IPS DF 4.7 (cell line): ENCODE measurements around the gene BICDL2.

Experiments used
- DNase-seq: peaks from one replicate; pipeline ENCODE4 v3.0.0-alpha.2; 2013; ENCODE audit warnings: low spot score; ENCODE audit errors: extremely low read depth

The BICDL2 gene

DNA sequence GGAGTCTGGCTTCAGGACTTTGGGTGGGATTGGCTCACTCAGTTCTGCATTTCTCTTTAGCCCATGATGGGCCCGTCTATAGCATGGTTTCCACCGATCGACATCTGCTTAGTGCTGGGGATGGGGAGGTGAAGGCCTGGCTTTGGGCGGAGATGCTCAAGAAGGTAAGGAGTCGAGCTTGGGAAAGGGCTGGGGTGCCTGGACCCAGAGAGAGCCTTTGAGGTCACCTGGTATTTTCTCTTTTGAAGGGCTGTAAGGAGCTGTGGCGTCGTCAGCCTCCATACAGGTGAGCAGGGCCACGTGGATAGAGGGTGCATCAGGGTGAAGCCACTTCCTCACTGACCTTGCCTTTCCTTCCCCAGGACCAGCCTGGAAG, 10.8 kb downstream of the BICDL2 start:
- DNase-seq, result no peak

DNA sequence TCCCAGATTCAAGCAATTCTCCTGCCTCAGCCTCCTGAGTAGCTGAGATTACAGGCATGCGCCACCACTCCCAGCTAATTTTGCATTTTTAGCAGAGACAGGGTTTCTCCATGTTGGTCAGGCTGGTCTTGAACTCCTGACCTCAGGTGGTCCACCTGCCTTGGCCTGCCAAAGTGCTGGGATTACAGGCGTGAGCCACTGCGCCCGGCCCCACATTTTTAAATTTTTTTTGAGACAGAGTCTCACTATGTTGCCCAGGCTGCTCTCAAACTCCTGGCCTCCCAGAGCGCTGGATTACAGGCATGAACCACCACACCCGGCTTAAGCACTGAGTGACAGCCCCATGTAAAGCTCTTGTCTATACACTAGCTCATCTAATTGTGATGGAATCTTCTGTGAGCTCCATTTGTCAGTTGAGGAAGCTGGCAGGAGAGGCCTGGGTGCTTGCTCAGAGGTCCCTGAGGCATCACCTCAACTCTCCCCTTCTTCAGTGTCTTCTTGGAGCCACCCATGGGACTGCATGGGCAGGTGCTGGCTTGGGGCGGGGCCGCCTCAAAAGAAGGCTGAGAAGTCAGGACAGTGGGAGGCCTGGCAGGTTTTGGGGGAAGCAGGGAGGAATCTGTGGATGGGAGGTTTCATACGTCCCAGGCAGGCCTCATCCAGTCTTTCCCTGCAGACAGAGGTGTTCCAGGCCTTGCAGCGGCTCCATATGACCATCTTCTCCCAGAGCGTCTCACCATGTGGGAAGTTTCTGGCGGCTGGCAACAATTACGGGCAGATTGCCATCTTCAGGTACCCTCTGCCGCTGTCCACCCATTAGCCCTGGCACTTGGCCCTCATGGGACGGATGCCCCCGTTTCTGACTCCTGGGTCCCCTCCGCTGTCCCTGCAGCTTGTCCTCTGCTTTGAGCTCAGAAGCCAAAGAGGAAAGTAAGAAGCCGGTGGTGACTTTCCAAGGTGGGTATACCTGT, 11.4 kb downstream of the BICDL2 start:
- no peak for DNase-seq

DNA sequence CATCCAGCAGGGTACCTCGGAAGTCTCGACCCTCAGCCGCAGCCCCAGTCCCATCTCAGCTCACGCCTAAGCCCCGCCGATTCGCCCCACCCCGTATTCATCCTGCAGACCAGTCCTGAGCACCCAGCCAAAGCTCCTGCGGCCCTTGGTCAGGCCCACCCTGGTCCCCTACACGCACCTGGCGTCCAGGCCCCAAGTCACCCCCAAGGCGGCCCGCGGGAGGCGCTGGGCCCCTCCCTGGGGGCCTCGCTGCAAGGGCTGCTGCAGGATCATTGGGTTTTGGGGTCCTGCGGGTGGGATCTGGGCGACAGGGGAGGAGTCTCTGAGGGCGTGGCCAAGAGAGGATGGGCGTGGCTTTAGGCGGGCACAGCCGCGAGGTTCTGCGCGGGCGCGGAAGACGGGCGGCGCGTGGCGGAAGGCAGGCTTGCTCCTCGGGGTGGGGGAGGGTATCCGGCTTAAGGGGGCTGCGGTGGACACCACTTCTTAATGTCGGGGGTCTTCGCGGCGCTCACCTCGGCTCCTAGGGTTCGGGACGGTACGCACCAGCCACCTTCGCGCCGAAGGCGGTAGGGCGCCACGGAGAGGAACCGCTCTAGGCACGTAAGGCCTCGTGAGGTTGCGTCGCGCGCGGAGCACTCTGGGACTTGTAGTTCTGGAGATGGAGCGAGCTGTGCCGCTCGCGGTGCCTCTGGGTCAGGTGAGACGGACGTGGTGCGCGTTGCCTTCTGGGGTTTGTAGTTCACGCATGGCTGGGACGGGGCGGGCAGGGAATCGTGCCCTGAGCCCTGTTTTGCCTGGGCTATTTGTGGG, 12.9 kb downstream of the BICDL2 start, which contains the start of the genes HCFC1R1 and THOC6:
Gene HCFC1R1 (minus strand): TSS at position 274 of the 810 bp plus-strand sequence. CDS start 1 bp downstream, at position 273.
Gene THOC6 (plus strand): TSS at position 367 of the 810 bp plus-strand sequence. CDS start 292 bp downstream, at position 659.
- DNase-seq, result no peak

DNA sequence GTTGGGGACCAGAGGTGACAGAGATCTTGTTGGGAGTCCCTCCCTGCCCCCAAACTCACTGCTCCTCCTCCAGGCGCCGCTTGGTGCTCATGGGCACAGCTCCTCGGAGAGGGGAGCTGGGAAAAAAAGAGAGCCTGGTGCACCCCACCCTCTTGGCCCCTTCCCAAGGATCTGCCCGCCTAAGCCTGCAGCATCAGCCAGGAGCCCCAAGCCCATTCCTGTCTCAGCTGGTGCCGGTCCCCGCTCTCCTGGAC, 13.4 kb downstream of the BICDL2 start:
- no peak for DNase-seq

DNA sequence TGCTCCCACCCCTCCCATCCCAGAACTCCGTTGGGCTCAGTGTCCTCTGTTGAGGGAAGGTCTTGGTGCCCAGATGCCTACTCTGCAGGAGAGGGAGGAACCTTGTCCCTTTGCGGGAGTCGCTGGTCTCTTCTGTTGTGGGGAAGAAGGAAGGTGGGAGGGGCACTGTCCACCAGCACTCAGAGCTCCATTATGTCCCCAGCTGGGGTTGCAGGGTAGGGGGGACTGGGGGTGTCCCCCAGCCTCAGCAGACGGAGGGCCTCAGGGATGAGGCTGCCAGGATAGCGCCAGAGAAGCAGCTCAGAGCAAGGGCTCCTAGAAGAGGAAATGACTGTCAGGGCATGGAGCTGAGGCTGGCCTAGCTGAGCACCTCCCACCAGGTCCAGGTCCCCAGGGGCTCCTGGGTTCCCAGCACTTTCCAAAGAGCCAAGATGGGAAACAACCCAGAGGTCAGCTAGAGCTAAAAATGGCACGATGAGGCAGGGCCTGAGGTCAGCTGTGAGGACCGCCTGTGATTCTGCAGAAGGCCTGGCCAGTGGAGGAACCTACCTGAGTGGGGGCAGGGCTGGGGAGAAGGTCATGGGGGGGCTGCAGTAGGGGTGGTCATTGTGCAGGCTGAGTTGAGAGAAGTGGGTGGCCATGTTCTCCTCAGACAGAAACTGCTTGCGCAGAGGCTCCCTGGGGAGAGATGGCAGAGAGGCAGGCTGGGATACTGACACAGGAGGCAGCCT, 13.9 kb downstream of the BICDL2 start:
- DNase-seq, result no peak

DNA sequence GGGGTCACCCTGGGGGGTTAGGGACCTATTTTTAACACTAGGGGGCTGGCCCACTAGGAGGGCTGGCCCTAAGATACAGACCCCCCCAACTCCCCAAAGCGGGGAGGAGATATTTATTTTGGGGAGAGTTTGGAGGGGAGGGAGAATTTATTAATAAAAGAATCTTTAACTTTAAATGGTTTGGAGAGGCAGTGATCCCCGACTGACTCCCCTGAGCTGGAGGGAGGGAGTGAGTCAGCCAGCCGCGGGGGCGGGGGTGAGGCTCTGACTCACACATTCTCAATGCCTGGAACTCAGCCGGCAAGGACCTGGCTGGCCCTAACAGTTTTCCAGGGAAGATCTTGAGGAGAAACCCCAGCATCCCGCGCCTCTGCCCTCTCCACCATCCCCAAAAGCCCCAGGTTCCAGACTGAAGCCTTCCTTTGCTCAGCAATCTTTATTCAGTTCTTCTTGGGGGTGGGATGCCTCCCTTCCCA, 14.5 kb downstream of the BICDL2 start:
- no peak for DNase-seq

DNA sequence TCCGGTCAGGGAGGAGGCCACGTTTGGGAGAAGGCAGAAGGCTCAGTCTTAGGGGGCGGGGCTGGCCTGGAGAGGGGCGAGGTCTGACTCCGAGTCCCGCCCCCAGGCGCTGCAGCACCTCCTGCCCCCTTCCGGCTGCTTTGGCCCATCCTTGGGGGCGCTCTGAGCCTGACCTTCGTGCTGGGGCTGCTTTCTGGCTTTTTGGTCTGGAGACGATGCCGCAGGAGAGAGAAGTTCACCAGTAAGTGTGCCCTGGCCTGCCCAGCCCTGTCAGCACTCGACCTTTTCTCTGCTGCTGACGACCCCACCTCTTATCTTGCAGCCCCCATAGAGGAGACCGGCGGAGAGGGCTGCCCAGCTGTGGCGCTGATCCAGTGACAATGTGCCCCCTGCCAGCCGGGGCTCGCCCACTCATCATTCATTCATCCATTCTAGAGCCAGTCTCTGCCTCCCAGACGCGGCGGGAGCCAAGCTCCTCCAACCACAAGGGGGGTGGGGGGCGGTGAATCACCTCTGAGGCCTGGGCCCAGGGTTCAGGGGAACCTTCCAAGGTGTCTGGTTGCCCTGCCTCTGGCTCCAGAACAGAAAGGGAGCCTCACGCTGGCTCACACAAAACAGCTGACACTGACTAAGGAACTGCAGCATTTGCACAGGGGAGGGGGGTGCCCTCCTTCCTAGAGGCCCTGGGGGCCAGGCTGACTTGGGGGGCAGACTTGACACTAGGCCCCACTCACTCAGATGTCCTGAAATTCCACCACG, 15.1 kb downstream of the BICDL2 start:
- DNase-seq, result no peak

DNA sequence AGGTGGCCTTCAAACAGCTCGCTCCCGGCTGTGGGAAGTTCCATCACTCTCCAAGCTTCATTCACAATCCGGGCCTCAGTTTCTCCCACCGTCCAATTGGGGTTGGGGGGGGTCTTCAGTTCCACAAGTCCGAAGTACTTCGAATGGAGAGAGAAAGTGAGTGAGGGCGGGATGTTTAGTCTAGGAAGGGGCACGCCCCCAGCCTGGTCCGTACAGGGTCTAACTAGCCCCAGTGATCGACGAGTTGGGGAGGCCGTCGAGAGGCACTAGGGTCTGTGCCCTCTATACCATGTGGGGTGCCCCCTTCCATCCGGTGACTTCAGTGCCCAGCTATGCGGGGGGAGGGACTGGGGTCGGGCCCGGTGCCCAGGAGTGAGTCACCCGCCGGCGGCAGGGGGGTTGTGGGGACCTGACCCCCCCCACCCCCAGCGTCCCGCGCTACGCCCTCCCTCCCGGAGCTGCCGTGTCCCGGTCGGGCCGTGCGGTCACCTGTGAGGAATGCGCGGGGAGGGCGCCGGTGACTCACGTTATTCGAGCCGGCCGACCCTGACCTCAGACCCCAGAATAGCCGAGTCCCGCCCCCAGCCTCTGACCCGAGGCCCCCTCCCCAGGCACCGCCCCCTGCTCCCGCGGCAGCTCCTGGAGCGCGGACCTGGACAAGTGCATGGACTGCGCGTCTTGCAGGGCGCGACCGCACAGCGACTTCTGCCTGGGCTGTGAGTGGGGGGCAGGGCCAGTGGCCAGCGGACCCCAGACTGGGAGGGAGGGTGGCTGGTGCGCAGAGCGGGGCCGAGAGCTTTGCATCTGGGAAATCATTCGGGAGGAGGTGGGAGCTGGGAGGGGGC, 15.9 kb downstream of the BICDL2 start:
- no peak for DNase-seq

DNA sequence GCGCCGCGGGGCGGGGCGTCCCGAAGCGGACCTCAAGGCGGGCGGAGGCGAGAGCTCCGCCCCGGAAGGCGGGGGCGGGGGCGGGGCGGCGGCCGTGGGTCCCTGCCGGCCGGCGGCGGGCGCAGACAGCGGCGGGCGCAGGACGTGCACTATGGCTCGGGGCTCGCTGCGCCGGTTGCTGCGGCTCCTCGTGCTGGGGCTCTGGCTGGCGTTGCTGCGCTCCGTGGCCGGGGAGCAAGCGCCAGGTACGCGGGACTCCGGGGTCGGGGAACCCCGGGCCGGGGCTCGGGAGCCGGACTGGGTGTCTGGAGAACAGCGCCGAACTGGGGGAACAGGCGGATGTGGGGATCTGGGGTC, 16.5 kb downstream of the BICDL2 start, which contains the start of gene TNFRSF12A:
Gene TNFRSF12A (plus strand): TSS at position 122 of the 357 bp plus-strand sequence. CDS start 30 bp downstream, at position 152.
- no peak for DNase-seq

DNA sequence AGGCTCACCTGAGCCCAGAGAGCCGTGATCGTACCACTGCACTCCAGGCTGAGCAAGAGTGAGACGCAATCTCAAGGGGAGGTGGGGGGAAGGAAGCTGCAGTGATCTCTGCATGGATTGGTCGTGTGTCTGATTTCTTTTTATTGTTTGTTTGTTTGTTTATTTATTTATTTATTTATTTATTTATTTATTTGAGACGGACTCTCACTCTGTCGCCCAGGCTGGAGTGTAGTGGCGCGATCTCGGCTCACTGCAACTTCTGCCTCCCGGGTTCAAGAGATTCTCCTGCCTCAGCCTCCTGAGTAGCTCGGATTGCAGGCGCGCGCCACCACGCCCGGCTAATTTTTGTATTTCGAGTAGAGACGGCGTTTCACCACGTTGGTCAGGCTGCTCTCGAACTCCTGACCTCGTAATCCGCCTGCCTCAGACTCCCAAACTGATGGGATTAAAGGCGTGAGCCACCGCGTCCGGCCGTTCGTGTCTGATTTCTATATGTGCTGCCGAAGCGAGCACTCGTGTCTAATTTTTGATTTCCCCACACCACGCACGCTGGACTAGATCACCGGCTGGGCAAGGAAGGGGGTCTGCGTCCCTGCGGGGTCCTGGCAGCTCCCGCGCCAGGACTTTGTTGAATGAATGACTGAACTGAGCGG, 17.0 kb downstream of the BICDL2 start:
- no peak for DNase-seq

DNA sequence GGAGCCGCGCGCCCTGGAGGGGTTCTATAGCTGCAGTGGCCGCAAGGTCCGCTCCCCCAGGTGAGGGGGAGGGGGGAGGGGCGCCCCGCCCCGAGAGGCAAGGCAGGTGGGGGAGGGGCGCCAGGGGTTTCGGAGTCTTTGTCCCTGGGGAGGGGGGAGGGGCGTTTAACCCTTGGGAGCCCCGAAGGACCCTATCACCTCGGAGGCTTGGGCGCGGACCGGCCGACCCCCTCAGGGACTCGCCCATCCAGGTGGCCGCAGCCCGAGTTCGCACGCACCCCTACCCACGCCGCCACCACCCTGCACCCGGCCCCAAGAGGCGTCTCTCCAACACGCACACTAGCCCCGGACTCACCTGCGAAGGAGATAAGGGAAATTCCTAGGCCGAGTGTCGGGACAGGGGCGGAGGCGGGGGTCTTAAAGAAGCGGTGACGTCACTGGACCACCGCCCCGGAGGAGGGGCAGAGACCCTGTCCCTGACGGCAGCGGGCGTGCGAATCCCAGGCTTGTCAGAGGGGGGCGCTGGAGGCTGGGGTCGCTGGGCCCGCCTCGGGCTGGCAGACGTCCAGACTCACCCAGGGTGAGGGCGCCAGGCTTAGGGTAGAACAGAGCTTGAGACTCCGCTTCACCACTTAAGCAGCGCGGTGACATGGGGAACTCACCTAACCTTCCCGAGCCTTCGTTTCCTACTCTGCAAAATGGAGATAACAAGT, 18.8 kb downstream of the BICDL2 start, which contains the start of gene CLDN6:
Gene CLDN6 (minus strand): TSS at position 390 of the 713 bp plus-strand sequence. CDS start 2,162 bp downstream, outside the sequence.
- no peak for DNase-seq

DNA sequence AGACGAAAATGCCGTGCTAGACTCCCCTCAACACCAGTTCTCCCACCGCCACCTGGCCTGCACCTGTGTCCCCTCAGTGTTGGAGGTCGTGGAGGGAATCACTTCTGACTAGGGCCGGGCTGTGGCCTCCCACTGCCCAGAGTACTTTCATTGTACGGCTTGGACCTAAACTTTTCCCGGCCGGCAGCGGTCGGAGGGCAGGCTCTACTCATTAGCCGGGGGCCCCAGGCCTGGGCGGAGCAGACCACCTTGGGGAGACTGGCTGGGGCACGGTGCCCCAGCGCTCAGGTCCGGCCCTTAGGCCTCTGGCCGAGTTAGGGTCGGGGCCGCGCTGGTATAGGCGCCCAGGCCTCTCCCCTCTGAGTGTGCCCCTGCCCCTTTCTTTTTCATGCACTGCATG, 19.4 kb downstream of the BICDL2 start:
- DNase-seq, result no peak

DNA sequence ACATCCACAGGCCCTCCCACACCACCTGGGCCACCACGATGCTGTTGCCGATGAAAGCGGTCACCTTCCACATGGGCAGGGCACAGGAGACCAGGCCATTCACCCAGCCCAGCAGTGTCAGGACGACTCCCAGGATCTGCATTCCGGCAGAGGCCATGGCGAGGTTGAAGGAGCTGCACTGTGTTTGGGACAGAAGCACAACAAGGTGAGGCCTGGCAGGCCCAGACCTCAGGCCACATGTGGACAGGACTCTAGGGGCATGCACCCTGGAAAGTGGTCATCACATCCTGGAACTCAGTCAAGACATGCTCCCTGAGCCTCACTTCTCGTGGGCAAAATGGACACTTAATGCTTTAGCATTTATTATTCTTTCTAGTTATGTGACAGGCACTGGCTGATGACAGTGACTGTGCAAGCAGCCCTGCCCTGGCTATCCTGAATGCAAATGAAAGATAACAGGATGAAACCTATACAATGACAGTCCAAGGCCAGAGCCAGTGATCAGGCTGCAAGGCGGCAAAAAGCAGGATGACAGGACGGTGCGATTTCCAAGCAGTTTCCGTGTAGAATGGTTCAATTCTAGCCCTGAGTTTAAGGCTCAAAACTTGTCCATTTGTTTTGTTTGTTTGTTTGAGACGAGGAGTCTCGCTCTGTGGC, 20.8 kb downstream of the BICDL2 start:
- DNase-seq, result no peak

DNA sequence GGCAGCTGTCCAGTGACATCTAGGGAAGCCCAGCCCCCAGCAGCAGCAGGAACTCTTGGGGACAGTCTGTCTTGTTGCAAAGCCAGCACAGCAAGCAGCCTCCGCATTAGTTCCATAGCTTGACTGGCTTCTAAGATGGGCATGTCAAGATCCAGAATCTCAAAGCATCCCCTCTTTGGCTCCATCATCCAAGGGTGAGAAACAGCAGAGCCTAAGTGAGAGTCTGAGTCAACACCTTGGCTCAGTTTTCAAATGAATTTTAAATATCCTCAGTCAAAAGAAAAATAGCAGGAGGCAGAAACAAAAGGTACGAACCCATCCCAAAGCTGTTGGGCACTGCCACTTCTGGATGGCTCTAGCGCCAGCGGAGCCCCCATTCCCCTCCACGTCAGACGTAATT, 21.8 kb downstream of the BICDL2 start:
- no peak for DNase-seq

DNA sequence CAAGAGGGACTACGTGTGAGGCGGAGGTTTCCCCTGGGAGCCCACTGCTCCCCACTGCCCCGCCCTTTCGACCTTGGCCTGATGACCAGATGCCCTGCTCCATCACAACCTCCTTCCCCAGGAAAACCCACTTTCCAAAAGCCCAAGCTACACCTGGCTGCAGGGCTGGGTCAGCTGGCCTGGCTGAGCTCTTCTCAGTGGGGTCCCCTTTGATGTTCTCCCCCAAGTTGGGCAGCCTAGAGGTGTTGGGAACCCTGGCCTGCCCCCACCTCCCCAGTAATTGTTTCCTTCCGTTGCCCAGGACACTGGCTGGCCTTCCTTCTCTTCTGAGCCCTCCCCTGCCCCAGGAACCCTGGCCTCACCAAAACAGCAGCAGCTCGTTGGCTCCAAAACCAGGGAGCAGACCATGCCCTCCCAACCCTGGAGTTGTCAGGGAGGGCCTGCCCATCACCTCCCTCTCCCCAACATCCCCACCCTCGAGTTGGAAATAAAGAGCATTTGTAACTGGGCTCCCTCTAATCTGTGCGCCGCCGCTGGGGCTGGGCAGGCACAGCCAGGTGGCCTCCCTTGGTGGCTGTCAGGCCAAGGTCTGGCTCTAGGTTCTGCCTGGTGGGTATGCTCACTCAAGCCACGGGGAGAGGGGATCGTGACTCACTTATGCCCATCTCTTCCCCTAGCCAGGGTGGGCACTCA, 22.6 kb downstream of the BICDL2 start:
- DNase-seq, result no peak

DNA sequence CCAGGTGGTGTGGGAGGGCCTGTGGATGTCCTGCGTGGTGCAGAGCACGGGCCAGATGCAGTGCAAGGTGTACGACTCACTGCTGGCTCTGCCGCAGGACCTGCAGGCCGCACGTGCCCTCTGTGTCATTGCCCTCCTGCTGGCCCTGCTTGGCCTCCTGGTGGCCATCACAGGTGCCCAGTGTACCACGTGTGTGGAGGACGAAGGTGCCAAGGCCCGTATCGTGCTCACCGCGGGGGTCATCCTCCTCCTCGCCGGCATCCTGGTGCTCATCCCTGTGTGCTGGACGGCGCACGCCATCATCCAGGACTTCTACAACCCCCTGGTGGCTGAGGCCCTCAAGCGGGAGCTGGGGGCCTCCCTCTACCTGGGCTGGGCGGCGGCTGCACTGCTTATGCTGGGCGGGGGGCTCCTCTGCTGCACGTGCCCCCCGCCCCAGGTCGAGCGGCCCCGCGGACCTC, 23.2 kb downstream of the BICDL2 start:
- DNase-seq, result no peak

DNA sequence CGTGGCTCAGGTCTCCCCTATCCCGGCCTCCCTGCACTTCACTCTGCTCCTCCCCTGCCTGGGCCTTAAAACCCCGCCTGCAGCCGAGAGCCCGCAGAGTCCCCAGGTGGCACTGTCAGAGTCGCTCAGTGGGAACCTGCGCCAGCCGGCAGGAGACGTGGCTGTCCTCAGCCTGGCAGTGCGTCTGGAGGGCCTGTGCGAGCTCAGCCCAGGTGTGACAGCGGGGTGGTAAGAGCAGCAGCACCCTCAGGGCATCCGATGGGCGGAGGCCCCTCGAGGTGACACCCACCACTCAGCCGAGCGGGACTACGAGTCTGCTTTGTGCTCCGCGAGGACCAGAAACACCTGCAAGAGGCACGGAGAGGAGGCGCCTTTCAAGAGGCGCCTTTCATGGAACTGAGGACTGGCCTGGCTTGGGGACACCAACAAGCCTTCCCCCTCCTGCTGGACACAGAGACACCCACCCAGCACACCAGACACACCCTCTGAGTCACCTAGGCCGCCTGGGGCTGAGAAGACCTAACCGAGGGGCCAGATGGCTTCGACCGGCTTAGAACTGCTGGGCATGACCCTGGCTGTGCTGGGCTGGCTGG, 23.8 kb downstream of the BICDL2 start, which contains the start of gene CLDN9:
Gene CLDN9 (plus strand): TSS at position 96 of the 593 bp plus-strand sequence. CDS start 440 bp downstream, at position 536.
- DNase-seq, result no peak
